Measurements from ENCODE around the gene CMKLR1. TPM values are rescaled to one million over a fixed set of nuclear protein-coding genes. Genes with fewer than 3 reads are reported as not detected.

The CMKLR1 gene
- polyA plus RNA-seq, 1 of the 3 experiments (the other 2 are of a cell fraction) = 0.15 TPM

GRCh38 chr12:108357834-108358579 lies 18.9 kb upstream of the CMKLR1 start:
- H3K27me3 ChIP-seq (ENCODE audit: insufficient read depth) = no peaks in the 10 kb centered on the region
- no peak for DNase-seq
- H3K9me2 ChIP-seq = no peaks in the 10 kb centered on the region
- no peak overlapping the region for H3K27ac ChIP-seq (ENCODE audit: low read depth in 2 of 2, low read length in 1 of 2)
- H3F3A ChIP-seq (replicated peaks; ENCODE audit: insufficient read depth) = no peaks in the 10 kb centered on the region
- ChIA-PET CTCF (interaction anchor here (1.1 kb wide), 1 partner anchor 20 kb away, joined by 3 read pairs; no protein-coding TSS in a partner anchor), POLR2A (no interaction called here)
- WGBS (ENCODE audit: low lambda C conversion rate) = 28% methylated on average over 2 of the region's 2 CpGs
- H3K9ac ChIP-seq = no peak overlapping the region
- H3K36me3 ChIP-seq (replicated peaks in 1 of 2; ENCODE audit: control insufficient read depth in 1 of 2, insufficient read depth in 2 of 2, low read length in 1 of 2) = no peaks in the 10 kb centered on the region
- H4K20me1 ChIP-seq (ENCODE audit: insufficient read depth) = no peaks in the 10 kb centered on the region
- peaks cover 0 to 2% of the 10 kb centered on the region in 2 experiments; a peak in 1 of 4 replicates for H3K4me1 ChIP-seq (ENCODE audit: control insufficient read depth in 1 of 2, insufficient read depth in 2 of 2, low read depth in 1 of 2, low read length in 1 of 2)
- no peak overlapping the region for H2AFZ ChIP-seq (ENCODE audit: low read depth)
- H3K4me3 ChIP-seq (ENCODE audit: low read depth in 2 of 2, low read length in 1 of 2) = no peak overlapping the region
- no peaks in the 10 kb centered on the region for H3K9me3 ChIP-seq
- TF ChIP-seq EZH2phosphoT487 (IDR thresholded peaks at IDR 0.05; ENCODE audit: borderline replicate concordance, low read depth) = no peak
- TF ChIP-seq POLR2AphosphoS5 (IDR thresholded peaks at IDR 0.05; ENCODE audit: low read depth, low read length) = no peak
- no peak for TF ChIP-seq NFIC (IDR thresholded peaks at IDR 0.05; ENCODE audit: borderline replicate concordance)
- TF ChIP-seq RFX5 (IDR thresholded peaks at IDR 0.05; ENCODE audit: low read length) = no peak
- H3K4me2 ChIP-seq = no peak overlapping the region
- no peaks in the 10 kb centered on the region for H3K79me2 ChIP-seq (ENCODE audit: insufficient read depth)

- no peaks in the 10 kb centered on the region for H3K9me2 ChIP-seq
- H4K20me1 ChIP-seq (ENCODE audit: insufficient read depth) = no peaks in the 10 kb centered on the region
- no peaks in the 10 kb centered on the region for H3K9me3 ChIP-seq
- no peak for DNase-seq
- H3K27ac ChIP-seq (ENCODE audit: low read depth in 2 of 2, low read length in 1 of 2) = no peak overlapping the region
- H3K4me2 ChIP-seq = no peak overlapping the region
- no peaks in the 10 kb centered on the region for H3K27me3 ChIP-seq (ENCODE audit: insufficient read depth)
- 44% methylated on average over 12 of the region's 12 CpGs for WGBS (ENCODE audit: low lambda C conversion rate)
- no peaks in the 10 kb centered on the region for H3K79me2 ChIP-seq (ENCODE audit: insufficient read depth)
- no peak overlapping the region for H2AFZ ChIP-seq (ENCODE audit: low read depth)
- CTCF ChIA-PET = interaction anchor here (1.0 to 1.4 kb wide), 4 partner anchors 8 to 19 kb away, joined by 3 to 4 read pairs (median 3); no protein-coding TSS in a partner anchor
- no peaks in the 10 kb centered on the region for H3F3A ChIP-seq (replicated peaks; ENCODE audit: insufficient read depth)
- POLR2A ChIA-PET = no interaction called here
- no peak overlapping the region for H3K4me3 ChIP-seq (ENCODE audit: low read depth in 2 of 2, low read length in 1 of 2)
- H3K9ac ChIP-seq = no peak overlapping the region
- H3K36me3 ChIP-seq (replicated peaks in 1 of 2; ENCODE audit: control insufficient read depth in 1 of 2, insufficient read depth in 2 of 2, low read length in 1 of 2) = no peaks in the 10 kb centered on the region
- peaks cover 0 to 2% of the 10 kb centered on the region in 2 experiments; a peak in 1 of 4 replicates for H3K4me1 ChIP-seq (ENCODE audit: control insufficient read depth in 1 of 2, insufficient read depth in 2 of 2, low read depth in 1 of 2, low read length in 1 of 2)
- TF ChIP-seq YY1 (IDR thresholded peaks at IDR 0.05; ENCODE audit: low read depth) (no peak), SMC3 (IDR thresholded peaks at IDR 0.05; ENCODE audit: low read depth, low read length) (no peak), POLR2AphosphoS5 (IDR thresholded peaks at IDR 0.05; ENCODE audit: low read depth, low read length) (no peak), CTCF (IDR thresholded peaks at IDR 0.05) (no peak), TAF1 (IDR thresholded peaks at IDR 0.05; ENCODE audit: borderline replicate concordance, low read depth, low read length) (no peak), USF2 (IDR thresholded peaks at IDR 0.05; ENCODE audit: borderline replicate concordance, low read depth, low read length) (no peak), TEAD4 (IDR thresholded peaks at IDR 0.05; ENCODE audit: borderline replicate concordance, insufficient read depth) (no peak), RFX5 (IDR thresholded peaks at IDR 0.05; ENCODE audit: low read length) (no peak), MEF2A (IDR thresholded peaks at IDR 0.05; ENCODE audit: borderline replicate concordance, low read depth) (no peak), FOXM1 (IDR thresholded peaks at IDR 0.05; ENCODE audit: low read depth) (no peak), GATA2 (CRISPR knock-in tag; IDR thresholded peaks at IDR 0.05) (no peak), FOXJ3 (CRISPR knock-in tag; IDR thresholded peaks at IDR 0.05) (no peak), RCOR1 (IDR thresholded peaks at IDR 0.05; ENCODE audit: low read length) (no peak), ZBTB33 (IDR thresholded peaks at IDR 0.05; ENCODE audit: borderline replicate concordance, low read depth) (no peak), RXRA (IDR thresholded peaks at IDR 0.05; ENCODE audit: borderline replicate concordance, low read depth) (no peak), TCF12 (IDR thresholded peaks at IDR 0.05) (no peak), ELF1 (IDR thresholded peaks at IDR 0.05) (no peak), NRF1 (IDR thresholded peaks at IDR 0.05; ENCODE audit: low read depth, low read length) (no peak)
Observed at GRCh38 chr12:108356835-108357806, 18.0 kb upstream of the CMKLR1 start.

Measured in SK-N-SH (cell line).